ENCODE data around the gene CFAP77.
A peak's percentile ranks its signal among the peaks of the same experiment; 100 is the strongest.

Gene CFAP77

DNA sequence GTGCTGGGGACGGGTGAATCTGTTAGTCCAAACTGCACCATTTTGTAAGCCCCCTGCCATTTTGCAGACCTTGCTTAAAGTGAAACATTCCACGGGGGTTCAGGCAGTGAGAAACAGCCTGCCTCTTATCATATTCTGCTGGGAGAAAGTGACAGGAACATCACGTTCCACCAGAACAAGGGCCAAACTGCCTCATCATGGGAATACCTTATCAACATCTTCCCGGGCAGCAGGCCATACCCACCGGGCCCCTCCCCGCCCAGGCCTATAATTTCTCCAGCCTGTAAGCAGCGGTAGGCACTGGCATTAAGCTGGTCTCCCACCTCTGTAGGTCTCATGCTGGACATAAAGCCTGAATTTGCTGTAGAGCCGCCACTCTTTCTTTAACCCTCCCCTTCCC lies 1.5 kb upstream of the CFAP77 start:
- DNase-seq (ENCODE audit: low read depth): no peak

DNA sequence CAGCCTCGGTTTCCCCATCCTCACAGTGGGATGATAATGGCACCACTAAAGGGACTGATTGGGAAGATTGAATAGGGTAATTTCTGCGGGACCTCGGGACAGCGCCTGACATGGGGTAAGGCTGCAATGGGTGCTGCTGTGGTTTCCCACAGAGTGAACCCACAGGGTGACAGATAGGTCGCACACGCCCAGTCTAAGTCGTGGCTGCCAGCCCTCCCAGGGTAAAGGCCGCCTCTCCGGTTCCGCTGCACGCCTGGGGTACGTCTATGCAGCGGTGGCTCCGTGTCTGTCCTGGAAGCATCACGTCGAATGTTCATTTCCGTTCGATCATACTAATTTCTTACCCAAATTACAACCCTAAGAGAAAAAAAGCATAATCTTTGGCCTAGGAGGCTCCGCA lies 631 bp downstream of the CFAP77 start:
- DNase-seq (ENCODE audit: low read depth): no peak

DNA sequence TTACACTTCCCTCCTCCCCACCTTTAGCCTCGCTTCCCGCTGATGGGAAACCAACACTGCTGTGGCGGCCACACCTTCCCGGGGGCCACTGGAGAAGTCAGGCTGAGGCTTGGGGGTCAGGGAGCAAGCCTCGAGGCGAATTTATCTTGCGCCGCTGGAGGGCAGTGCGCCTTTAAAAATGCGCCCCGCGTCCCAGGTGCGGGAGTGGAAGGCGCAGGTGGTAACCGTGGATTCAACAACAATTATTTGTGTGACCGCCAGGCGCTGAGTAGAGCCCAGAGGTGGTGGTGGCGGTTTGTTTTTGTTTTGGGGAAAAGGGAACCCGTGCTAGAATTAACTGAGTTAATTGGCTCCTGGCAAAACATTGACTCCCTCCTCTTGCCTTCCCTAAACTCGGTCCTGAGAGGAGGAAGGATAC lies 1.1 kb downstream of the CFAP77 start:
- peak; percentile 49 for DNase-seq (ENCODE audit: low read depth)

DNA sequence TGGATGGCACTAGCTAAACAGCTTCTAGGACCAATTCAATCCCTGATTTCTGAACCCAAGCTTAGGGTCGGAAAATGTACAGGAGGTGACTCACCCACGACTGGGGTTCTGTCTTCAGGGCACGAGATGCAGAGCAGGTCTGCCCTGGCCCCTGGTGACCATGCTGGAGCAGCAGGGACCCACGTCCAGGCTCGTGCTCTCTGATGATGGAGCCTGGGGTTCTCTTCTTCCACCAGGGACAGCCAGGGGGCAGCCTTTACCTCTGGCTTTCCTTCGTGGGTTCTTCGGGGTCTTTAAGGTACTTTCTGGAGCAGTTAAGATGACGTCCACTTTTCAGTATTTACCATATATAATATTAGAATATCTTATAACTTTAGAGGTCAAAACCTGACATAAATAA lies 2.1 kb downstream of the CFAP77 start:
- no peak for DNase-seq (ENCODE audit: low read depth)

DNA sequence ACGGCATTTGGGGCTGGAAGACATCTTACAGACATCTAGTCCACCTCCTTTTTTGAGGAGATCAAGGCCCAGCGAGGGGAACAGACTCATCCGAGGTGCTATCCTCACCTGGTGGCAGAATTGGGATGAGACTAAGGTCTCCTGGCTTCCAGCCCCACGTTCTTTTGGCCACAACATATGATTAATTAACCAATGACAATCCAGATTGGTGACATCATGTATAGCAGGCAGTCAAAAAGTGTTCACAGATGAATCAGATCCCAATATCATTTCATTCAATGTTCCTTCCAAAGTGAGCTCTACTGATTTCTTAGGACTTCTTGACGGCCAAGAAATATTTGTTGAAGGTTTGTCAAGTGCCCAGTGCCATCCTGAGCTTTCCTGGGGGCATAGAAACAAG lies 3.9 kb downstream of the CFAP77 start:
- no peak for DNase-seq (ENCODE audit: low read depth)

DNA sequence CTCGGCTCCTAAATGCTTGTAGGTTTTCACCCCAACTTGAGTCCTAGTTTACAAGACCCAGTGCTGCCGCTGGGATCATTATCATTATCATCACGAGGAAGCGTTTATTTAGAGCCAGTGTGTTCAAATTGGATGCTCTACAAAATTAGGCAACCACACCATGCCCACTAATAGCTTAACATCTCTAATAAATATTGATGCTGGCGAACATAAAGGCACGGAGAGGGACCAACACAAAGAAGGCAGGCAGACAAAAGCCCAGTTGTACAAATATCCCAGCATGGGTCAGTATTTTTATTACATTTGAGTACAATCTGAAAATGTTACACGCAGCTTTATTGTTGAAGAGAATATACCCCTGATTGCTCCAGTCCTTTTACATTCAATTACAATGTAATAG lies 4.7 kb downstream of the CFAP77 start:
- no peak for DNase-seq (ENCODE audit: low read depth)

DNA sequence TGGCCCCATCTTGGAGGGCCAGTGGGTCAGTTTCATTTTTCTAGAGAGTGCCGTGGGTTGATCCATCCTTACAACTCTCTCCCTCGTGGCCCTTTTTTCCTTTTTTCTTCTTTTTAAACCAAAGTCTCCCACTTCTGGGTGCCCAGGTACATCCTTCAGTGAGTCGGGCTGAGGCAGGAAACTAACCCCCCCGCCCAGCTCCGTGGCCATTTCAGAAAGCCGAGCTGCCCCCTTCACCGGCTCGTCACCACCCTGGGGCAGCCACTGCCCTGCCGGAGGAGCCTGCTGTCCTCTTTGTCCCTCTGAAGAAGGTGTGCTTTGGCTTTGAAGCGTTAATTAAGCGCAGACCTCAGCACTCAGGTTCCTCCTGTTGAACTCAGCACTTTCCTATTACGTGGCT lies 5.2 kb downstream of the CFAP77 start:
- no peak for DNase-seq (ENCODE audit: low read depth)

DNA sequence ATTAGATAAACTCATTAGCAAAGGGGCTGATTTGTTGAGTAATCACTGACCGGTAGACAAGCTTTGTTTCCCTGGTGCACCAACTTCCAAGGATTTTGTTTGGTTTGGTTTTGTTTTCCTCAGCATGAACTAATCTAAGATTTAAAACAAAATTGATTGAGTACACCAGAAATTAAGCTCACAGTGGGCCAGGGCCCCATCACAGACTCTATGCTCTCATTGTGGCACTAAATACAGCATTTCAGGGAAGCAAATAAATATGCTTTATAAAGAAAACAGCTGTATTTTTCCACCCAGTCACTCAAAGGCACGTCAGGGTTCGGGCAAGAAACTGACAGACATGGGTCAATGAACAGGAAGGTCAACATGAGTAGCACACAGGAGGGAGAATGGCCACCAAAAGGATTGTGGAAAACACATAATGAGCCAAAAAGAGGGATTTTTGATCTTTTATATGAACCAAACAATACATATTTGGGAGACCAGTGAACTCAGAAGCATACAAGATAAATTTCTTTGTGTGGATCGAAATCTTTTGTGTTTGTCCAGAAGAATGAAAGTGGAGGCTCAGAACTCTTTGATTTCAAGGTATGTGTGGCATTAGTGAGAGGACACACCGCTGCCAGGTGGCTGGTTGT lies 8.8 kb downstream of the CFAP77 start:
- no peak for DNase-seq (ENCODE audit: low read depth)

DNA sequence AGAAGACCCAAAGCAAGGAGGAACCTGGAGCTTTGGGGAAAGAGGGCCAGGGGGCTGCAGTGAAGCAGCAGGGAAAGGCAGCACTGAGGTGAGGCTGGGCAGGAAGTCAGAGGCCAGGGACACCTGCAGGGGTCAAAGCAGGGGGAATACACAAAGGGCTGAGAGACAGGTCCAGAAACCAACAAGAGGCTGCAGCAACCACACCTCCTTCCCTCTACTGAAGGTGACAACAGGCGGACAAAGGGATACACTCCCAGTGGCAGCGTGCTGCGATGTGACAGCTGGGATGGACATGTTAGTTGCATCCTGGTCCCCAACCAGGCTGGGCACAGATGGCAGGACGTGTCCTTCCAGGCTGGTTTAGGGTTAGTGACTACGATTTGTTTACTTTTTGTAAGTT lies 12.6 kb downstream of the CFAP77 start:
- no peak for DNase-seq (ENCODE audit: low read depth)

DNA sequence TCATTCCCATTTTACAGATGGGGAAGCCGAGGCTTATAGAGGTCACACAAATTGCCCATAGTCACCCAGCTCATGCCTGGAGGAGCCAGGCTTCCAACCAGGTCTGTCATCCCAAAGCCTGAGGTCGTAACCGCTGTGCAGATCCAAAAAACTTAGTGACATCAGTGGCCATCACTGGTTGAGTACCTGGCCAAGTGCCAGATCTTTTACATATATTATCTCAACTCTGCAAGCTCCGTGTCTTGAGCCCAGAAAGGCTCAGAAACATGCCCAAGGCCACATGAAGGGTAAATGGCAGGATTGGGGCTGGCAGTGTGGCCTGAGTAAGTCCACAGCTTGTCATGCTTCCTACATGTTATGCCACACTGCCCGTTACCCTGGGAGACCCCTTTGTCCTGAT lies 13.5 kb downstream of the CFAP77 start:
- no peak for DNase-seq (ENCODE audit: low read depth)

DNA sequence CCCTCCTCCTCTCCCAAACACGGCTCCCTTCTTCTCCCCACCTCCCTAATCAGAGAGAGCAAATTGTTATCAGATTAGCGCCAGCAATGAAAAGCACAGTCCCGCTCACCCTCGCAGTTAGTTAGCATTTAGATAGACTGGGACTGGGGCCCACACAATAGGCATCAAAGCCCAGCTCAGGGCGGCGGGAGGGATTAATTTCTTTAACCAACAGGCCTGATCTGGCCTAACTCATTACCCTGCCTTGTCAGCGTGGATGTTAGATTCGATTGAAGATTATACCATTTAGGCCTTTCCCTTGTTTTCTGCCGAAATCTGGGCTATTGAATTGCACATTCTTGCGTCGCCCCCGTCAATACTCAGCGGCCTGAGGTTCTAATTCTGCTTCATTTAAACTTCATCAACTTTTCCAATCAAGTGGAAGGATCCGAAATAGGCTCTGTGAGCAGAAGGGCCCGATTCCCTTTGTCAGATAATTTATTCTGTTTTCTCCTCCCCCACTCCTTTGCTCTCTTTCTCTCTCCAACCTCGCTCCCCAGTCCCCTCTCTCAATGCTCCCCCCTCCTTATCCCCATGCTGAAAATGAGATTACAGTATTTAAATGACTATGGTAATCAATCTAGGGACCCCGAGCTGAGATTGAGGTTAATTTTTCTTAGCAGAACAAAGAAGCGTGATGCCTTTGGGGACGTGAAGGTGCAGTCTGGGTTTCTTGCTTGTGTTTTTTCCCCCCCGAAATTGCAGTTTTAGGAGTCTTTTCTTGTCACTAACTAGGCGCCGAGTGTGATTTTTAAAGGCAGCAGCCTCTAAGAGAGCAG lies 15.1 kb downstream of the CFAP77 start:
- no peak for DNase-seq (ENCODE audit: low read depth)

DNA sequence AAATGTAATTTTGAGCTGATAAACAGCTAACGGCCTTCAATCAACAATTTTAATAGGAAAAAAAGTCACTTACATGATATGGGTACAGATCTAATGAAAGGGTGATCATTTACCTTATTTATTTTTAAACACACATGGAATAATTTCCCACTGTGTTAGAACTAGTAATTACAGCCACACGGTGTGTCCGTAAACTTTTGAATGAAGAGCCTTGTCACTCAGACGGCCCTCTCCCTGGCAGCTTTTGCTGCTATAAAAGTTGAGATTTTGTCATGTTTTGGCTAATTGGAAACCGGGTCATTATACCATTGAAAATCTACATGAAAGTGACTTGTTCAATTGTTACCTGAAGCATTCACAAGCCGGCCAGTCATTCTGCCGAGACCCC lies 15.7 kb downstream of the CFAP77 start:
- no peak for DNase-seq (ENCODE audit: low read depth)

DNA sequence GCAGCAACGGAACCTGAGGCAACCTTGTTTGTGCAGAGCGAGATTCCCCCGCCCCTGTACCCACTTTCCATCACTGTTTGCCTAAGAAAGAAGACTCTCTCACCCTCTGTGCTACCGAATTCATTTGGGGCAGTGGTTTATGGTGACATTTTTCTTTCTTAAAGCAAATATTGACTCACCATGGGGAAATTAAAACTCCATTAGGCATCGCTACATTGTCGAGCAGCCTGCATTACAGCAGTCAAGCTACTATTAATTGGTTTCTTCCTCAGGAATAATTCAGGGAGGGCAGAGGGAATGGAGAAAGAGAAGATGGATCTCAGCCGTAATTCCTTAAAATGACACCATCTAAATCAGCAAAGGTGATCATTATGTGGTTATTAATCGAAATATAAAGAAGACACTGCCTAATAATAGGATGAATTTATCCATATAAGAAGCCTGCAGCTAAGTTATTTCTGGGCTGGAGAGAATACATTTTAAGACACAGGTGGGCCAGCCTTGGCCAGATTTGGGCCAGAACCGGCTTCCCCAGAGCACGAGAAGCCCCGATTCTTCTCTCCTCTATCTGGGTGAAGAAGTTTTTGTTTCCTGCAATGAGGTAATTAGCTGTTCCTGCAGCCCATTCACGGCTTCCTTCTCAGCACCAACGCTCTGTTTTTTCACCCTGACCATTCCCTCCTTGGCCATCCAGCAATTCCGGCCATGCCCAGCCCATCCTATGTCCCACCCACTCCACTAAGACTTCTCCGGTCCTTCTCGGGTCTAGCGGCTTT lies 16.8 kb downstream of the CFAP77 start:
- no peak for DNase-seq (ENCODE audit: low read depth)

DNA sequence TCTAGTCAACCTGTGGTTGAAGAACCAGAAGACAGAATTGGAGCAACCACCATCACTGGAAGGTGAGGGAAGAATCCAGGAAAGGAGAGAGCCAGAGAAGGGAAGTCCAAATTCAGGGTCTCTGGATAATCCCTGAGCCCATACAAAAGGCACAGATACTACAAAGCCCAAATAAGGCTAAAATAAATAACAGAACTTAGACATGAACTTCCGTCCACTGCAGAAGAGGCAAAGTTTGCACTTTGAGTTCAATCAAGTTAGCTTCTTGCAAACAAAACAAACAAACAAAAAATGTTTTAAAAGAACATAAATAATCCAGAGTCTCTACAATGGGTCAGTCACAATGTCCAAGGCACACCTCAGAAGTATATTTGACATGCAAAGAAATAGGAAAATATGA lies 21.0 kb downstream of the CFAP77 start:
- DNase-seq (ENCODE audit: low read depth): no peak

DNA sequence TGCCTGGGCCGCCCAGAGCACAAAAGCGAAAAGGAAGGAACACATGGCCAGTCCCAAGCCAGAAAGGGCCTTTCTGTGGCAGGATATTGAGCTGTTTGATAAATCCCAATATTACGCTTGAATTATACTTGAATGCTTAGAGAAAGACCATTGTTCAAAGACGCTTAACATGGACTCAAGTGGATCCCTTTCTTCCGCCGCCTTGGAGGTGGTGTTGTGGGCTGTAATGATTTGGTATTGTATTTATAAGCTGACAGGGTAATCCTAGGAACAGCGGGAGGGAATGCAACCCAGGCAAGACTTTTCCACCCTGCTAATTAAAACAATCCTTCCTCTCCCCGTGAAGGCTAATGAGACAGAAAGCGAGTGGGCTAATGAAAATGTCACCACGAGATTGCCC lies 24.9 kb downstream of the CFAP77 start:
- no peak for DNase-seq (ENCODE audit: low read depth)

DNA sequence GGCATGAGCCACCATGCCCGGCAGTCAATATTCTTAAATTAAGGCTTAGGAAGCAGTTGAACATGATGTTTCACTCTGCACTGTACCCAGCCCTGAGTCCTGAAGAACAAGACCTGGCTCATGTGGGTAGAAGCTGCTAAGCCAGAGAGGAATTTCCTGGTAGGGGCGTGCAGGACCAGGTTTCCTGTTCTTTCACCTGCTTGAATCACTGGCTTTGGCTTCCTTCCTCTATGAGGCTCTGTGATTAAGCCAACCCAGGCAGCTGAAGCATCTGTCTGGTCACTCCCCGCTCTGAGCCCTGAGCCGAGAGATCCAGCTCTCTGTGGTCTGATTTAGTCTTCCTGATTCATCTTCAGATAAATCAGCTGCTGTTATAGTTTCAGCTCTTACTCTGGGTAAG lies 29.1 kb downstream of the CFAP77 start:
- DNase-seq (ENCODE audit: low read depth): no peak

DNA sequence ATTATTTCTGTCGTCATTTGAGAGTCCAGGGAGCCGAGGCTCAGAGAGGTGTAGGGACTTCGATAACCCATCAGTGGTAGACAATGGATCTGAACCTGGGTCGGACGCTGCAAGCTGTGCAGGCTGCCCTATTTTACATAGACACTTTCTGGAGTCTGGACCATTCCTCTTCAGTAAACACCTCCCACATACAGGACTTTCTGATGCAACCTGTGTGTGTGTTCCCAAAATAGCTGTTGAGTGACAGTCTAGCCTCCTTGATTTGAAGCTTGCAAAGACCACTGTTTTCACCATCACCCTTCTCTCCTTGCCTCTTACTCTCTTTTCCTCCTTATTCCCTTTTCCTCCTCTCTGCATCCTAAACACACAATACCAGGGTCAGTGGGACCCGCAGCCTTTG lies 30.7 kb downstream of the CFAP77 start:
- no peak for DNase-seq (ENCODE audit: low read depth)

DNA sequence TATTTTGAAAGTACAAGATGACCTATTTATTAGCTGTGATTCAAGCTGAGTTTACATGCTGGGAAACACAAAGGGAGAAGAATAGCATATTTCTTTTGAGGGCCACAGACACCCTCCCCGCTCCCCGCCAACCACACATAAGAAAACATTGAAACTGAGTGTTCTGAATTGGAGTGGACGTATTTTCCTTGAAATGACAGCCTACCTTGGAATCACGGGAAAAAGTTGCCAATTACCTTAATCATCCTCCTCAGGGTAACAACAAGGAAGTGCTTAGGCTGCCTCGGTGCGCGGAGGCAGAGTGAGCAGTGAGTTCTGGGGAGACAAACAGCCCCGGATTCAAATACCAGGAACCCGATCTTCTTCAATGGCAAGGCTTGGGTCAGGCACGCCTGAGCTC lies 31.4 kb downstream of the CFAP77 start:
- DNase-seq (ENCODE audit: low read depth): no peak

DNA sequence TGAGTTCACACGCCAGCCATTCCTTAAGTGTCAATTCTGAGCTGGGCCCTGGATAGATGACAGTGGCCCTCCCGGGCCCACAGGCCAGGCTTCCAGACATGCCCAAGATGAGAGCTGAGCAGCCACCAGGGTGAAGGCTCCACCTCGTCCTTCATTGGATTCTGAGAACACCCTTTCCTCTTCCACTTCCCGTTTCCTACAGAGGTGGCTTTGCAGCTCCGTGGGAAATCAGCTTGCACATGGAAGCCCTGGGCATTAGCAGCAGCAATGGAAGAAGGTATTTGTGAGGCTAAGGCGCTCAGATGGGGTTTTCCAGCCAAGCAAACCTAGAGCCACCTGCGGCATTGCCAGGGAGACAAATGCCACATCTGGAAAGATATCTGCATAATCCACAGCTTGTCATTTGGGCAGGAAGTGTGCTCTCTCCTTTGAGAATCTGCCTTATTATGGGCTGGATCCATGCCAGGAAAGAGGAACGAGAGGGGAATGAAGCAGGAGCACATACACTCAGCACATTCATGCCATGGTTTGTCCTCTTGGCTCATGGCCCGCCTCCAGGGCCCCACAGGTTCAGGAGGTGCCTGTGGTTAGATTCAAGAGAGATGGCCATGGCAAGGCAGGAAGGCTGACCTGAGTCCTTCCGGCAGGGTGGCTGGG lies 34.1 kb downstream of the CFAP77 start:
- DNase-seq (ENCODE audit: low read depth): no peak

DNA sequence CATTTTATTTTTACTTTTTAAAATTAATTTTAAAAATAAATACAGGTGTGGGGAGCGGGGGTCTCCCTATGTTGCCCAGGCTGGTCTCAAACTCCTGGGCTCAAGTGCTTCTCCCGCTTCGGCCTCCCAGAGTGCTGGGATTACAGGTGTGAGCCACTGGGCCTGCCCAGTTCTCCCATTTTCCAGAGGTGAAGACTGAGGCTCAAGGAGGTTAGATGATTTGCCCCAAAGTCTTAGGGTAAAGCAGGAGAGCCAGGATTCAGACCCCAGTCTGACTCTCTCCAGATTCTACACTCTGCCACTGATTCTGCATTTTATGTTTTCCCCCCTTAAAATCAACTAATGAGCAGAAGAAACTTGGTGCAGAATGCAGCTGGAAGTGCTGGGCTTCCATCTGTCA lies 36.9 kb downstream of the CFAP77 start:
- no peak for DNase-seq (ENCODE audit: low read depth)

DNA sequence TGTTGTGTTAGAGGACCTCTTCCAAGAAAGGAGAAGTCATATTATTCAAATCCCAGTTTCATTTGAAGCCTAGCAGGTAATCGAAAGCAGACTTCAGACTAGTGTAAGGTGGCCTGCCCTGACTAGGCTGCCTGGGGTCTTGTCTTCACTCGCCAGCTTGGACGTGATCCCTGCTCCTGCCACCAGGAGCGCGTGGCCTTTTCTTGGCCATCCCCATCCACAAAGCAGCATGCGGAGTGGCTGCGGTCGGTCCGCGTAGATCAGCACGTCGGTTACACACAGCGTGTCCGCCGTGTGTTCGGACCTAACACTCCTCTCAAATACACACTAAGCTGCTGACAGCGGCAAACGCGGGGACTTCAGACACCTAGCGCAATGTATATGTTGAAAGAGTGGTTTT lies 37.3 kb downstream of the CFAP77 start:
- no peak for DNase-seq (ENCODE audit: low read depth)

DNA sequence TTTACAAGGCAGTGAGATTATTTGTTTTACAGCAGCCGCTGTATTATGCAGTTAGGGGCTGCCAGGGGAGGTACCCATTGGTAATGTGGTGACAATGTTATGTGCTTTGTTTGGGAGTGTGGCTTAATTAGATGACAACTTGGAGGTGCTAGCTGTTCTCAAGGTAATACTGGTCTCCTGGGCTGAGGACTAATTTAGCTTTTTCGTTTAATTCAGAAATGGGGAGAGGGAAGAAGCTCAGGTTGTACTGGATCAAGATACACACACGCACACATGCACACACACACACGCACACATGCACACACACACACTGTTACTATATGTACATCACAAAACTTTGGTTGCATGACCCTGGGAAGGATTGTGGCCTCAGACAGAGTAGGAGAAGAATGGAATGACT lies 37.9 kb downstream of the CFAP77 start:
- DNase-seq (ENCODE audit: low read depth): no peak

DNA sequence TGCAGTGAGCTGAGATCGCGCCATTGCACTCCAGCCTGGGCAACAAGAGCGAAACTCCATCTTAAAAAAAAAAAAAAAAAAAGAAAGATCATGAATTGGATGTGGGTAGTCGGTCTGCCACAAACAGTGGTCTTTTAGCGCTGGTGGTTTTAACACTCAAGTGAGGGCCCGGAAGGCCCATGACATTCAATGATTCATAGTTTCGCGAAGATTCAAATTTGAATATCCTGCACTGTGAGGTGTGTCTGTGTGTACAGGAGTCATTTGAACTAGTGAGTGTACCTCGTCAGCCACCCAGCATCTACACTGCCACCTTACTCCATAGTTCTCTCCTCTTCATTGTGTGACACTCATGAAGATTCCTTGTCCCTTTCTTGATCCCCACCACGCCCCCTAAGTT lies 41.3 kb downstream of the CFAP77 start:
- DNase-seq (ENCODE audit: low read depth): no peak
